ENCODE results near the gene DNAH11. TPM values are rescaled to one million over a fixed set of nuclear protein-coding genes. Genes with fewer than 3 reads are reported as not detected.
A peak's percentile ranks its signal among the peaks of the same experiment; 100 is the strongest.
"Not testable (repeated sequence)": the region's sequence is repeated elsewhere in the genome, so short reads cannot be mapped to it uniquely, and the experiment has no call there.

DNAH11 gene
- polyA plus RNA-seq, 6 donors from 2014 or later: 0.40 to 1.1 (median 0.72) TPM; not detected in 1

- H3K4me3 Mint-ChIP-seq: no peak overlapping the region
- peaks cover 0 to 8% of the 10 kb centered on the region in 2 donors for H3K36me3 Mint-ChIP-seq
- H3K27me3 Mint-ChIP-seq: no peaks in the 10 kb centered on the region
- H3K27ac Mint-ChIP-seq: peak overlapping the region in 1 of 6 donors; percentile 37
- no peaks in the 10 kb centered on the region for H3K9me3 Mint-ChIP-seq
- no peak for DNase-seq
- ATAC-seq (ENCODE audit: low read depth in 2 of 2): no peak
- peaks cover 0 to 7% (median 2%) of the 10 kb centered on the region in 3 donors for H3K4me1 Mint-ChIP-seq
These were observed 327.1 kb downstream of the DNAH11 start for GRCh38 chr7:21869785-21870402.

- DNase-seq (no peak), ATAC-seq (ENCODE audit: low read depth in 2 of 2) (no peak)
- Mint-ChIP-seq H3K27me3 (no peaks in the 10 kb centered on the region), H3K9me3 (no peaks in the 10 kb centered on the region), H3K4me1 (no peaks in the 10 kb centered on the region), H3K27ac (no peak overlapping the region), H3K4me3 (no peak overlapping the region), H3K36me3 (no peaks in the 10 kb centered on the region)
These were observed 340.2 kb downstream of the DNAH11 start for GRCh38 chr7:21883069-21883468.

DNA sequence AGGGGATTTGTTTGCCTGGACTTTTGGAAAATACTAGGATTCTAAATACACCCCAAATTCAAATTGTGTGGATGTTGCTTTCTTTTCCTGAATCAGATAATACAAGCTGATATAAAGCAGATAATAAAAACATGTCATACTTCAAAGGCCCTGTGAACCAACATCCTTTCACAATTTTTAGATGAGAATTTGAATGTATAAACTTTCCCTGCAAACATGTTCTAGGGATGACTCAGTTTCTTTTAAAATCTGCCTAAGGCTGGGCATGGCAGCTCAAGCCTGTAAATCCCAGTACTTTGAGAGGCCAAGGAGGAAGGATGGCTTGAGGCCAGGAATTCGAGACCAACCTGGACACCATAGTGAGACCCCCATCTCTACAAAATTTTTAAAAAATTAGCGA, 340.7 kb downstream of the DNAH11 start:
- not testable (repeated sequence) for H3K27ac Mint-ChIP-seq; H3K36me3 Mint-ChIP-seq; H3K4me3 Mint-ChIP-seq; H3K4me1 Mint-ChIP-seq; H3K27me3 Mint-ChIP-seq; H3K9me3 Mint-ChIP-seq; DNase-seq; ATAC-seq (ENCODE audit: low read depth in 2 of 2)

DNA sequence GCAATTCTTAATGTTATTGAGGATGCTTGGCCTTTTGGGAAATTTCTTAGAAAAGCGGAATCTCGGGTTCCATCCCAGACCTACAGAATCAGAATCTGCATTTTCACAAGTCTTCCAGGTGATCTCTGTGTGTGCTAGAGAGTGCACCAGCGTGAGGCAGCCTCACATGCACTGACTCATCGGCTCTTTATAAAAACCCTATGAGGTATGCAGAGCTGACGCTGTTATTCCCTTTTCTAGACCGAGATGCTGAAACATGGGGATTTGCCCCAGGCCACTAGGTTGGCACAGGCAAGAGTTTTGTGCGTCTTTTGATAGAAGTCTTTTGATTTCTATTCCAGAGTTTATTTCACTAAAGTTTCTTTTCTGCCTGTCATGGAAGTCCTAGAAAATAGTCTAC, 341.7 kb downstream of the DNAH11 start:
- Mint-ChIP-seq H3K36me3 (no peaks in the 10 kb centered on the region), H3K9me3 (no peaks in the 10 kb centered on the region), H3K27ac (no peak overlapping the region), H3K4me1 (no peaks in the 10 kb centered on the region), H3K4me3 (no peak overlapping the region), H3K27me3 (no peaks in the 10 kb centered on the region)
- ATAC-seq (ENCODE audit: low read depth in 2 of 2): no peak
- DNase-seq: no peak

- Mint-ChIP-seq H3K27me3 (no peaks in the 10 kb centered on the region), H3K36me3 (no peaks in the 10 kb centered on the region), H3K4me1 (peaks cover 0 to 5% (median 0%) of the 10 kb centered on the region in 3 donors), H3K27ac (peak overlapping the region in 1 of 6 donors; percentile 4), H3K4me3 (peak overlapping the region in 1 of 8 donors; percentile 66), H3K9me3 (no peaks in the 10 kb centered on the region)
- no peak for DNase-seq
- ATAC-seq (ENCODE audit: low read depth in 2 of 2): no peak
These were observed 343.6 kb downstream of the DNAH11 start for GRCh38 chr7:21886396-21886795.

GRCh38 chr7:21887353-21887752, 344.5 kb downstream of the DNAH11 start:
- Mint-ChIP-seq H3K27me3 (no peaks in the 10 kb centered on the region), H3K4me1 (peaks cover 0 to 8% (median 6%) of the 10 kb centered on the region in 3 donors)
- no peak for ATAC-seq (ENCODE audit: low read depth in 2 of 2)

DNA sequence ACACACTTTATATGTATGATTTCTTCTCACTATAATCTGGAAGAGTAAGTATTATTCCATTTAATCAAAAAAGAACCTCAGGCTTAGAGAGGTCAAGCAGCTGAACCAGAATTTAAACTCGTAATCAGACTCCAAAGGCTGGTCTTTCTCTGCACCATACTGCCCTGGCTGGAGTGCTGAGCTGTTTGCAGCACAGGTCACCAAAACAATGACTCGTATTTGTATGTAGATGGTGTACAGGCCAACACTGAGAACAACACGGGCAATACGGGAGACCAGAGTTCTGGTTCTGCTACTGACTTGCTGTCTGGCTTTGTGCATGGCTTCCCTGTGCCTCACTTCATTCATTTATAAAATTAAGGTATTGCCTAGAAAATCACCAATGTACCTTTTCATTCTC, 344.9 kb downstream of the DNAH11 start:
- ATAC-seq (ENCODE audit: low read depth in 2 of 2) (no peak), DNase-seq (no peak)
- H3K4me1 Mint-ChIP-seq: peaks cover 0 to 12% (median 8%) of the 10 kb centered on the region in 3 donors
- H3K27ac Mint-ChIP-seq: peak overlapping the region in 1 of 6 donors; percentile 29
- no peaks in the 10 kb centered on the region for H3K36me3 Mint-ChIP-seq
- H3K4me3 Mint-ChIP-seq: no peak overlapping the region
- H3K27me3 Mint-ChIP-seq: no peaks in the 10 kb centered on the region
- H3K9me3 Mint-ChIP-seq: no peaks in the 10 kb centered on the region

More at GRCh38 chr7:21887353-21887752, 344.5 kb downstream of the DNAH11 start:
- no peak for DNase-seq
- Mint-ChIP-seq H3K9me3 (no peaks in the 10 kb centered on the region), H3K36me3 (no peaks in the 10 kb centered on the region), H3K27ac (no peak overlapping the region), H3K4me3 (no peak overlapping the region)

GRCh38 chr7:21891291-21891690, 348.5 kb downstream of the DNAH11 start:
- Mint-ChIP-seq H3K36me3 (no peaks in the 10 kb centered on the region), H3K9me3 (no peaks in the 10 kb centered on the region), H3K27ac (peak overlapping the region in 3 of 6 donors; percentile 32 to 62 (median 35)), H3K4me1 (peaks cover 0 to 23% (median 14%) of the 10 kb centered on the region in 3 donors), H3K4me3 (no peak overlapping the region), H3K27me3 (no peaks in the 10 kb centered on the region)
- DNase-seq (no peak), ATAC-seq (ENCODE audit: low read depth in 2 of 2) (no peak)

DNA sequence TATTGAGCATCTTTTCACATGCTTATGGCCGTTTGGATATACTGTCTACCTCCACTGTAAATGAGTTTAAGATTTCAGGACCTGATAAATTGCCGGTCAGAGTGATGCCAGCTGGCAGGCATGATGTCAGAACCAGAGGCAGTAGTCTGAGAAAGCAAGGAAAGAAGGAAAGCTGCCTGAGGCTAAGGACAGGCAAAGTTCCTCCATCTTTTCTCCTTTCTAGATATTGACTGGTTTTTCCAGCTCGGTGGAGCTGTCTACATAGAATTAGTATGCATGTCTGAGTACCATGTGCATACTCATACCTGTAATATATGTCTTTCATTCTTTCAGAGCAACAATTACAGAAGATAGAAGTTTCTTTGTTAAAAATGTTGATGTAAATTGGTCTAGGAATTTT, 350.6 kb downstream of the DNAH11 start:
- DNase-seq (no peak), ATAC-seq (ENCODE audit: low read depth in 2 of 2) (no peak)
- Mint-ChIP-seq H3K27ac (peak overlapping the region in 1 of 6 donors; percentile 17), H3K4me1 (peaks cover 13 to 39% (median 29%) of the 10 kb centered on the region in 3 donors), H3K36me3 (peaks cover 0 to 5% of the 10 kb centered on the region in 2 donors), H3K9me3 (peaks cover 0 to 2% (median 0%) of the 10 kb centered on the region in 7 donors), H3K27me3 (no peaks in the 10 kb centered on the region), H3K4me3 (no peak overlapping the region)

GRCh38 chr7:21898265-21898930, 355.6 kb downstream of the DNAH11 start:
- H3K4me3 Mint-ChIP-seq: peak overlapping the region; percentile 60 to 87 (median 78)
- peaks cover 23 to 36% (median 32%) of the 10 kb centered on the region in 3 donors for H3K4me1 Mint-ChIP-seq
- H3K9me3 Mint-ChIP-seq: peaks cover 0 to 2% (median 0%) of the 10 kb centered on the region in 7 donors
- peak; percentile 65 for DNase-seq
- peak overlapping the region; percentile 93 to 98 (median 97) for H3K27ac Mint-ChIP-seq
- ATAC-seq (ENCODE audit: low read depth in 2 of 2): peak; percentile 86 to 87
- no peaks in the 10 kb centered on the region for H3K27me3 Mint-ChIP-seq
- peaks cover 32 to 36% of the 10 kb centered on the region in 2 donors for H3K36me3 Mint-ChIP-seq

DNA sequence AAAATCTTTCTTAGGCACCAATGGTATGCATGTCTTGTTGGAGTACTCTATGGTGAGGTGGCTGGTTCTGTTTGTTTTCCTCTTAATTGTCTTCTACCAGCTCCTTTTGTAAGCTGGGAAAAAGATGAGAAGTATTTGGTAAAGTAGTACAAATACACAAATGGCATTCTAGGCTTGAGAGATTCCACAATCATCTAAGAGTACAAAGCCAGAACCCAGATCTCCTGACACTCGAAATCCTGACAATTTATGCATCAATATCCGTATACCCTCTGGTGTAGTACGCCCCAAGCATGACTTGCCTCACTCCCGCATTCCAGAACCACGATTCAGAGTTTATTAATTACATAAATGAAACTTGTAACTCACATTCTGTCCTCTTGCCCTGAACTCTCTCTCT, 359.4 kb downstream of the DNAH11 start:
- H3K4me3 Mint-ChIP-seq: no peak overlapping the region
- no peaks in the 10 kb centered on the region for H3K27me3 Mint-ChIP-seq
- no peak for ATAC-seq (ENCODE audit: low read depth in 2 of 2)
- DNase-seq: no peak
- H3K9me3 Mint-ChIP-seq: peaks cover 0 to 2% (median 0%) of the 10 kb centered on the region in 7 donors
- H3K4me1 Mint-ChIP-seq: peaks cover 19 to 22% (median 22%) of the 10 kb centered on the region in 3 donors
- H3K36me3 Mint-ChIP-seq: peaks cover 55 to 57% of the 10 kb centered on the region in 2 donors
- H3K27ac Mint-ChIP-seq: peak overlapping the region in 1 of 6 donors; percentile 43

DNA sequence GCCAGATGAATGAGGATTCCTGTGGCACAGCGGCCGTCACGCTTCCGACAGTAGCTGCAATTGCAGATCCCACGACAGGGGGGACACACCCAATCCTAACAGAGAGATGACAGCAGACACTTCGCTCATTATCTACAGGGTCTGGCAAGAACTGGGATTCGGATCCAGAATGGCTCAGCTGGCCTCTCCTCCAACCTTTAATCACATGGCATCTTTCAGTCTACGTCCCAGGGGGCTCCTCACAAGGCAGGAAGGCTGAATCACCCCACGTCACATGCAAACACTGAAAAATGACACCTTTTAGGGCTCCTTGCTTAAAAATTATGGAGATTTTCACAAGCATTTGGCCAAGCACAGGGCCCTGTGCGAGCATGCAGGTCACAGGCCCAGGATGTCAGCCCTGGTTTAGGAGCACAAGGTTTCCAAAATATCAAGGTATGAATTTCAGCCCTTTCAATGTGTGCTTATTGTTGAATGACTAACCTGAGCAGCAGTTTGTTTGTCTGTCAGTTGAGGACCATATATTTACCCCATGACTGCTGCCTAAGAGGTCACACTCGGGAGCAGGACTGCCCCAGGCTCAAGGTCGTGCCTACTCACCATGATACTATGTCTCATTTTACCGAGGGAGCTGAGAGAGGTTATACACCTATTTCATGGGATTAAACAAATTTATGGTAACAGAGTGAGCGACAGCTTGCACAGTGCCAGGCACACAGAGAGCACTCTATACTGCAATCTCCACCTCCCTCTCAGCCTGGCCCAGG, 360.4 kb downstream of the DNAH11 start:
- DNase-seq (no peak), ATAC-seq (ENCODE audit: low read depth in 2 of 2) (no peak)
- peak overlapping the region in 4 of 6 donors; percentile 3 to 88 (median 58) for H3K27ac Mint-ChIP-seq
- peaks cover 58 to 60% of the 10 kb centered on the region in 2 donors for H3K36me3 Mint-ChIP-seq
- peaks cover 12 to 13% (median 13%) of the 10 kb centered on the region in 3 donors for H3K4me1 Mint-ChIP-seq
- no peaks in the 10 kb centered on the region for H3K9me3 Mint-ChIP-seq
- no peaks in the 10 kb centered on the region for H3K27me3 Mint-ChIP-seq
- no peak overlapping the region for H3K4me3 Mint-ChIP-seq

- H3K4me3 Mint-ChIP-seq: no peak overlapping the region
- peaks cover 15 to 24% (median 17%) of the 10 kb centered on the region in 3 donors for H3K4me1 Mint-ChIP-seq
- no peaks in the 10 kb centered on the region for H3K9me3 Mint-ChIP-seq
- ATAC-seq (ENCODE audit: low read depth in 2 of 2) (no peak), DNase-seq (no peak)
- H3K27ac Mint-ChIP-seq: peak overlapping the region in 4 of 6 donors; percentile 50 to 65 (median 59)
- H3K27me3 Mint-ChIP-seq: no peaks in the 10 kb centered on the region
- H3K36me3 Mint-ChIP-seq: peaks cover 32 to 43% of the 10 kb centered on the region in 2 donors
These were observed 365.9 kb downstream of the DNAH11 start for GRCh38 chr7:21908746-21909145.
